ENCODE measurements around the gene PRDM11.

PRDM11 gene

GRCh38 chr11:45162916-45163879 is 16.8 kb downstream of the PRDM11 start:
- no peak overlapping the region for H3K4me3 ChIP-seq
- TF ChIP-seq, protein P1, sequence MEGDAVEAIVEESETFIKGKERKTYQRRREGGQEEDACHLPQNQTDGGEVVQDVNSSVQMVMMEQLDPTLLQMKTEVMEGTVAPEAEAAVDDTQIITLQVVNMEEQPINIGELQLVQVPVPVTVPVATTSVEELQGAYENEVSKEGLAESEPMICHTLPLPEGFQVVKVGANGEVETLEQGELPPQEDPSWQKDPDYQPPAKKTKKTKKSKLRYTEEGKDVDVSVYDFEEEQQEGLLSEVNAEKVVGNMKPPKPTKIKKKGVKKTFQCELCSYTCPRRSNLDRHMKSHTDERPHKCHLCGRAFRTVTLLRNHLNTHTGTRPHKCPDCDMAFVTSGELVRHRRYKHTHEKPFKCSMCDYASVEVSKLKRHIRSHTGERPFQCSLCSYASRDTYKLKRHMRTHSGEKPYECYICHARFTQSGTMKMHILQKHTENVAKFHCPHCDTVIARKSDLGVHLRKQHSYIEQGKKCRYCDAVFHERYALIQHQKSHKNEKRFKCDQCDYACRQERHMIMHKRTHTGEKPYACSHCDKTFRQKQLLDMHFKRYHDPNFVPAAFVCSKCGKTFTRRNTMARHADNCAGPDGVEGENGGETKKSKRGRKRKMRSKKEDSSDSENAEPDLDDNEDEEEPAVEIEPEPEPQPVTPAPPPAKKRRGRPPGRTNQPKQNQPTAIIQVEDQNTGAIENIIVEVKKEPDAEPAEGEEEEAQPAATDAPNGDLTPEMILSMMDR (IDR thresholded peaks at IDR 0.05) = no peak

GRCh38 chr11:45163956-45164575 is 17.6 kb downstream of the PRDM11 start:
- Histone ChIP-seq H3K4me3 (no peak overlapping the region), H3K27ac (peak overlapping the region in 1 of 2 donors; percentile 82)
- TF ChIP-seq, protein P1 (IDR thresholded peaks at IDR 0.05) = no peak
- no peak for DNase-seq (ENCODE audit: low spot score)

More at GRCh38 chr11:45162916-45163879, 16.8 kb downstream of the PRDM11 start:
- DNase-seq (ENCODE audit: low spot score) = no peak
- H3K27ac ChIP-seq = peak overlapping the region in 1 of 2 donors; percentile 82

- no peak overlapping the region for H3K27ac ChIP-seq
These were observed 18.9 kb downstream of the PRDM11 start for GRCh38 chr11:45165386-45165785.

DNA sequence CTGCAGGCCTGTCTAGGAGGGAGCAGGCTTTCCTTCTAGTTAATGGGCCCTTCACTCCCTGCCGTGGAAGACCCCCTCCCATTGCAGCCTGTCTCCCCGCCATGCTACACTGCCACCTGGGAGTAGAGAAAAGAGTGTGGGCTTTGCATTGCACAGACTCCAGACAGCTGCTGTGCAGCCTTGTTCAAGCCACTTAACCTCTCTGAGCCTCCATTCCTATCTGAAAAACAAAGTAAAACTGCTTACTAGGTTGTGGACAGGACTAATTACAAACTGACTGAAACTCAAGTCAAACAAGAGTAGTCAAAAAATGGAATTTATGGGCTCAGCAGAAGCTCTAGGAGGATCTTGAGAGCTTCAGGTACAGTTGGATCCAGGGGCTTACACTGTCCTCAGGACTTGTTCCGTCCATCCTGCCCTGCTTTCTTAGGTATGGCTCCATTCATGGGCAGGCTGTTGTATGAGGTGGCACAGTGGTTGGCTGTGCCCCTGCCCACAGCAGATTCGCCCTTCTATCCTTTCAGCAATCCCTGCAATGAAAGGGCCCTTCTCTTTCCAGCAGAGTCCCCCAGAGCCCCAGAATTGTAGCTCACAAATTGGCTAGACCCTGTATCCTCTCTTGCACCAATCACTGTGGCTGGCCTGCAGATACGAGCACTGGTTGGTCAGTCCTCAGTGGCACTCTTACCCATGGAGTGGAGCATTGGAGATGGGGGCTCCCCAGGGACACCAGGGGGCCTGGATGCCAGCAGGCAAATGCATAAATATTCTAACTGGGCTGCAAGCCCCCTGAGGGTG is 19.6 kb downstream of the PRDM11 start:
- no peak overlapping the region for H3K4me3 ChIP-seq
- no peak for DNase-seq (ENCODE audit: low spot score)
- no peak overlapping the region for H3K27ac ChIP-seq
- TF ChIP-seq, protein P1 (IDR thresholded peaks at IDR 0.05) = no peak

More at GRCh38 chr11:45165386-45165785, 18.9 kb downstream of the PRDM11 start:
- H3K4me3 ChIP-seq = no peak overlapping the region
- DNase-seq (ENCODE audit: low spot score) = no peak
- TF ChIP-seq, protein P1 (IDR thresholded peaks at IDR 0.05) = no peak

GRCh38 chr11:45166604-45166897 is 20.1 kb downstream of the PRDM11 start:
- no peak for DNase-seq (ENCODE audit: low spot score)
- H3K4me3 ChIP-seq = no peak overlapping the region
- TF ChIP-seq, protein P1 (IDR thresholded peaks at IDR 0.05) = no peak
- H3K27ac ChIP-seq = no peak overlapping the region

DNA sequence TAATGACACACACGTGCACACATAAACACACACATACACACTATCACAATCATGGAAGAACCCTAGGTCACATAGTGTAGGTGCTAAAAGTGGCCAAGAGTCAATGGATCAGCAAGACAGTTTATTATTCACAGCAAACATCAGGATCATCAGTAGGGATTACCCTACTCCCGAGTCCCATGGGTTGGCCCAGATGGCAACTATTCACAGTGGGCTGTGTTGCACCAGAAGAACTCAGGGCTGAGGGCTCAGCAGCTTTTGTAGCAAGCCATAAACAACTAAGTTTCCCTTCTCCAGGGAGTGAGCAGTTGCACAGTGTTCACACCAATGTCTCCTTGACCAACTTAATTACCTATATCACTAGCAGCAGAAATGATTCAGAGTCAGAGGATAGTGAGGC is 20.8 kb downstream of the PRDM11 start:
- Histone ChIP-seq H3K4me3 (no peak overlapping the region), H3K27ac (no peak overlapping the region)
- TF ChIP-seq, protein P1 (IDR thresholded peaks at IDR 0.05) = no peak
- DNase-seq (ENCODE audit: low spot score) = no peak
